NCI-H446 (cell line): ENCODE measurements around the gene RAB42.
A peak's percentile ranks its signal among the peaks of the same experiment; 100 is the strongest.
"Not testable (repeated sequence)": the region's sequence is repeated elsewhere in the genome, so short reads cannot be mapped to it uniquely, and the experiment has no call there.

Experiments used
- DNase-seq, 2 experiments: peaks; one replicate each; lab custom pipeline; 2025; lab: John Stamatoyannopoulos, UW

The RAB42 gene

DNA sequence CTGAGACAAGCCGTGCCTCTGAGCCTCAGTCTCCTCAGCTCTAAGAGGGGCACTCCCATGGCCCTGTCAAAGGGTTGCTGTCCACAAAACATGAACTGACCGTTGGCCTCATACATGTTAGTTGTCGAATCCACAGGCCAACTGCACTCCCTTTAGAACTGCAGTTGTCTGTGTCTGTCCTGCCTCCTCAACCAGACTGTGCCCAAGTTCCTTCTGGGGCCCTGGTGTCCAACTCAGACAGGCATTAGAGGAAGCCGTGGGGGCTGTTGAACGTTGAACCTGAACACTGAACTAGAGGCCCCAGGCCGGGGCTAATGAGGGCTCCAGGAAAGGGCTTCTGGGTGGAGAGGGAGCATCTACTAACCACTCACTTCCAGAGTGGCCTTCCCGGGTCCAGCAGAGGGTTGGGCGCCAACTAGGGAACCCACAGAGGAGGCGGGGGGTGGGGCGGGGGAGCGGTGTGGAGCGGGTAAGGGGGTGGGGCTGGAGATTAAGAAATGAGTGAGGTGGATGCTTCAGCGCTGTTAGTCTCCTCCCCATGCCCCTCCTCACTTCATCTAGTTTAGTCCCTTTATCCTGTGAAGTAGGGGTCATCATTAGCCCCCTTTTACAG lies at the start of gene RAB42:
Gene RAB42 (plus strand): TSS at position 558 of the 613 bp plus-strand sequence. CDS start 247 bp downstream, outside the sequence.
- no peak for DNase-seq

DNA sequence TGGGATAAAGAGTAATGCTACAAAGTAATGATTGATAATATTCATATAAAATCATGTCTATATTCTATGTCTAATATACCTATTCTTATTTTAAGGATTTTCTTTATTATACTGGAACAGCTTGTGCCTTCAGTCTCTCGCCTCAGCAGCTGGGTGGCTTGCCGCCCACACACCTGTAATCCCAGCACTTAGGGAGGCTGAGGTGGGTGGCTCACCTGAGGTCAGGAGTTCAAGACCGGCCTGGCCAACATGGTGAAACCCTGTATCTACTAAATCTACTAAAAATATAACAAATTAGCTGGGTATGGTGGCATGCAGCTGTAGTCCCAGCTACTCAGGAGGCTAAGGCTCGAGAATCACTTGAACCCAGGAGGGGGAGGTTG lies 46.8 kb upstream of the RAB42 start:
- no peak for DNase-seq

- no peak for DNase-seq
Measured at GRCh38 chr1:28548318-28548717, 43.7 kb upstream of the RAB42 start.

DNA sequence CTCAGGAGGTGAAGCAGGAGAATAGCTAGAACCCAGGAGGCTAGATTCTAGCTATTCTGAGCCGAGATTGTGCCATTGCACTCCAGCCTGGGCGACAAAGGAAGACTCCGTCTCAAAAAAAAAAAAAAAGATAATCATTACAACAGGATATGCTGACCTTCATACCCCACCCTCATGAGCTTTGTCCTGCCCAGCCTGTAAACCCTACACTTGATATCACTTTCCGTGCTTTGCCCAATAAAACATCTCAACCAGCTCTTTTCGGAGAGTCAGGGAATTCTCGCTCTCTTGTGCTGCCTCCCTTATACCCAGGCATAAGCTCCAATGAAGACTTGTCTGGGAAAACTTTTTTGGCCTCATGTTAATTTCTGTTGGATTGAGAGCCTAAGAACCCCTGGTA lies 40.7 kb upstream of the RAB42 start:
- DNase-seq: no peak

DNA sequence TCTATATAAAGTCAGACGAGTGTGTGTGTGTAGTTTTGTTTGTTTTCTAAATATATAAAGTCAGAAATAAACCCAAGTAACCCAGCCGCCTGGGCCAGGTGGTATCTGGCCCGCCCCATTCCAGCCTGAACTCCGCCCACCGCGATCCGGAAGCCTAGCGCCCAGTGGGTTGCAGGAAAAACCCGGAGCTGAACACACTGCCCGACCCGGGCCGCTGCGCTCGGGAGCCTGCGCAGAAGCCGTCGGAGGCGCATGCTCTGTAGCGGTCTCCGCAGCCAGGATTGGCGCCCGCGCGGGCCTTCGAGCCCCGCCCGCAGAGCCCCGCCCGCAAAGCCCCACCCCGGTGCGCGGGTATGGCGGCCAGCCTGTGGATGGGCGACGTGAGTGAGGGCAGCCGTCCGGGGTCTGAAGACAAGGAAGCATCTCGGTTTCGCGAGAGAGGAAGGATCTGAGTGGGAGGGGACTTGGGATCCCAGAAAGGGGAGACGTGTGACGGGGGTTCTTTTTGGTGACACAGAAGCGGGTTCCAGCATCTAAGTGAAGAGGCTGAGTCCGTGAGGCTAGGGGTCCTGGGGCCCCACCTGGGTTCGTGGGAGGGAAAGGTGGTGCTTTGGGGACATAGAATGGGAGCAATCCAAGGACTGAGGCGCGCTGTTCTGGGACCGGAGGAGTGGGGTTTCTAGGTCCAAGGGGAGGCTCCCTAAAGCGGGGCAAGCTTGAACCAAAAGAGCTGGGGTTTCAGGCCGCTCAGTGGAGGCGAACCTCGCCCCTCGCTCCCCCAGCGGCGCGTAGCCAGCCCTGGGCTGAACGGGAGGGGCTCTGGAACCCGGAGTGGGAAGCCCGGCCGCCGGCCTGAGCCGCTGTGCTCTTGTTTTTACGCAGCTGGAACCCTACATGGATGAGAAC lies 39.1 kb upstream of the RAB42 start, which contains the start of gene TRNAU1AP:
Gene TRNAU1AP (plus strand): TSS at position 328 of the 906 bp plus-strand sequence. CDS start 26 bp downstream, at position 354.
- DNase-seq: peak; percentile 92 to 98

DNA sequence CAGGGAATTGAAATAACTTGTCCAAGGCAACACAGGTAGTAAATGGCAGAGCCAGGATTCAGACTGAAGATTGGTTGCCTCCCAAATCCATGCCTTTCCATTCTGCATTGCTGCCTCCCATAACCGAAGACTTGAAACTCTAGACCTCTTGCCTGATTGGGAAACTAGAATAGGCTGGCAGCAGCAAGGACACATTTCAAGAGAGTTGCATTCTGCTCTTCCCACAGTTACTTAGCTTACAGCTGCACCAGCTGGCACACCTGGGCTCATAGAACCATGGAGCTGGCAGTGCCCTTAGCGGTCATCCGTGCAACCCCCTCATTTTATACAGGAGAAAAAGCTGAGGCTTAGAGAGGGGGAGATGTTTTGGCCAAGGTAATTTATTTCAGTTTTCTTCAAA lies 31.2 kb upstream of the RAB42 start:
- DNase-seq: no peak

GRCh38 chr1:28564310-28564709 lies 27.8 kb upstream of the RAB42 start:
- DNase-seq: no peak

- no peak for DNase-seq
Measured at GRCh38 chr1:28565040-28565439, 27.0 kb upstream of the RAB42 start.

DNA sequence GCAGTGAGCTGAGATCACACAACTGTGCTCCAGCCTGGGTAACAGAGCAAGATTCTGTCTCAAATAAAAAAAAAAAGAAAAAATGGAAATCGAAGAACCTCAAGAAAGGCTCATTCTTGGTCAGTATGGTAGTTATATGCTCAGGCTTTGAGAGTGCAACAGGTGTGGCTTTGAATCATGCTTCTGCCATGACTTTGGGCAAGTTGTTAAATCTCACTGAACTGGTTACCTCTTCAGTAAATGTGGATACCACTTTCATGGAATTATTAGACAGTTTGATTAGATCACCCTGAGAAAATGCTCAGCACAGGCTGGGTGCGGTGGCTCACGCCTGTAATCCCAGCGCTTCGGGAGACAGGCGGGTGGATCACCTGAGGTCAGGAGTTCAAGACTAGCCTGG lies 26.3 kb upstream of the RAB42 start:
- no peak for DNase-seq

DNA sequence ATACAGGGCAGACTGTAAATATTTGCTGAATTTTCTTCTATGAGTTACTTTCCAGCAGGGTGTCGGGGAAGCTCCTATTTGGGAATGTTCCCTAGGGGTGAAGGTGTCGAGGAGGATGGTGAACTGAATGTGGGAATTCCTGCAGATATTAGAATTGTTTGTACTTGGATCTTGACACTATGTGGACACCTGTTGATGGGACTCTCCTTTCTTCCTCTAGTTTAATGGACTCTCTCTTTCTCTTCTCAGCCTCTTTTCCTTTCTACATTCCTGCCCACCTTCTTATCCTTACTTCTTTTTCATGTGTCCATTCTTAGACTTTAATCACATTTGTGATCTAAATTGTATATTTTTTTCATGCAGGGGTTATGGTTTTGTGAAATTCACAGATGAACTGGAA lies 25.1 kb upstream of the RAB42 start:
- no peak for DNase-seq

GRCh38 chr1:28571911-28572310 lies 20.2 kb upstream of the RAB42 start:
- DNase-seq: no peak

GRCh38 chr1:28572891-28573290 lies 19.2 kb upstream of the RAB42 start:
- not testable (repeated sequence) for DNase-seq

- DNase-seq: no peak
Measured at GRCh38 chr1:28573564-28573963, 18.5 kb upstream of the RAB42 start.

DNA sequence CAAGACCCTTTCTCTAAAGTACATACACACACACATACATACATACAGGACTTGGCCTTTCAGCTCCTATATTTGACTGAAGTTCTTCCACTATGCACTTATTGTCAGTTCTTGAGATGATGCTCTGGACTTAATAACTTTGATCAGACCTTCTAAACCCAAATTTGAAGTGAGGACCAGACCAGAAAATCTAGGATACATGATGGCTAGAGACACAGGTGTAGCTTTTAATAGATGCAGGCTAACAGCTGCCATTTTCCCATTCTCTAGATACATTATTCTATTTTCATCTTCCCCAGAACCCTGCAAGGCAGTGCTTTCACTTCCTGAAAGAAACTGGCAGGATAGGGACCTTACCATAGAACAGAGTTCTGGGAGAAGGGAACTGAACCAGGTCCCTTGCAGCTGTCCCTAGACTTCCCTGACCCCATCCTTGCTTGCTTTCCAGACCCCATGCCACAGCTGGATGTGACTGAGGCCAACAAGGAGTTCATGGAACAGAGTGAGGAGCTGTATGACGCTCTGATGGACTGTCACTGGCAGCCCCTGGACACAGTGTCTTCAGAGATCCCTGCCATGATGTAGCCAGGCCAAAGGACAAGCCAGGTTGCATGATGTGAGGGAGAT lies 14.9 kb upstream of the RAB42 start:
- DNase-seq: no peak

DNA sequence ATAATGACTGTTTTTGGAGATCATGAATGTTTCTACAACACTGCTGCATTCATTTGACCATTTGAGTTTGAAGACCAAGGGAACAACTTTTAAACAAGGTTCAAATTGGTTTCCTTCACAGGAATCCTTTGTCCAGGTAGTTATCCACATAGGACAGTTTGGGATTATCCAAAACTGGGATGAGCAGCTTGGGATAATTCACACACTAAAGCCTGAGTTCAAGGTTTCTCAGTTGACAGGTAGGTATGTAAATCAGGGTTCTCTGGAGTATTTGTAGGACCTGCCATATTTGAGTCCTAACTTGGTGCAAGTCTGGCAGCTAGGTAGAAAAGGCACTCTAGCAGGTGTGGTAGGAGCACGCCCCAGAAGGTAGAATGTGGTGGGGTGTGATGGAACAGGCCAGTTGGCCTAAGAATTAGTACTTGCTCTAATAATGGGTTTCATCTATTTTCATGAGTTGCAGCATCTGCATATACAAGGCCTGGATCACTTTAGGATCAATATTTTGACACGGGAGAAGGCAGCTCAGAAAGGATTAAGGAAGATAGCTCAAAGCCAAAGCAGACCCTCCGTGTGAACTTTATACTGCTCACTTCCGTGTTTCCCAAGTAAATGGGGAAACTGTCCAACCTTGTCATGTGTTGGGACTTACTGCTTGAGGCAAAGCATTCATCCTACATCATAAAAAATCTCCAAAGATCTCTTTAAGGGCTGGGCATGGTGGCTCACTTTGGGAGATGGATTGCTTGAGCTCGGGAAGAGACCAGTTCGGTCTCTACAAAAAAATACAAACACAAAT lies 14.1 kb upstream of the RAB42 start:
- DNase-seq: no peak

- no peak for DNase-seq
Measured at GRCh38 chr1:28578696-28579218, 13.3 kb upstream of the RAB42 start.

GRCh38 chr1:28579401-28579800 lies 12.7 kb upstream of the RAB42 start:
- DNase-seq: no peak

GRCh38 chr1:28580722-28581530 lies 11.1 kb upstream of the RAB42 start:
- peak in 1 of 2 experiments; percentile 54 for DNase-seq

GRCh38 chr1:28581531-28582247 lies 10.4 kb upstream of the RAB42 start:
- DNase-seq: peak; percentile 90 to 98

DNA sequence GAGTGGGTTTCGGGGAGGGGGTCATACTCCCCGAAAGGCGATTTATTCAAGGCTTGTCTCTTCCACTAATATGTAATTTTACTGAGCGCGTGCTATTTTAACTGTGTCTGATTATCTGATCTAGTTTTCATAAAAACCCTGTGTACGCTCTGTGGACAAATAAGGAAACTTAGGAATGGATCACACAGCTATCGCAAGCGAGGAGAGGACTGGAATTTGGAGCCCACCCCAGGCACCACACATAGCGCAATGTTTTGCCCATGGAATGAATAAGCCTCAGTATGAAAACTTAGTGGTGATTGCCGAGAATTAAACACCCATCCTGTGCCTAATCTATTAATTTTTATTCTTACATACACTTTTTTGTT lies 9.8 kb upstream of the RAB42 start:
- DNase-seq: peak in 1 of 2 experiments; percentile 33
